IPS-NIHi7 (cell line): ENCODE data around the gene PPOX.

Experiments
- DNase-seq: peaks from one replicate; pipeline ENCODE4 v3.0.0; 2012; ENCODE audit warnings: mixed read lengths; ENCODE audit errors: extremely low spot score

Gene PPOX

DNA sequence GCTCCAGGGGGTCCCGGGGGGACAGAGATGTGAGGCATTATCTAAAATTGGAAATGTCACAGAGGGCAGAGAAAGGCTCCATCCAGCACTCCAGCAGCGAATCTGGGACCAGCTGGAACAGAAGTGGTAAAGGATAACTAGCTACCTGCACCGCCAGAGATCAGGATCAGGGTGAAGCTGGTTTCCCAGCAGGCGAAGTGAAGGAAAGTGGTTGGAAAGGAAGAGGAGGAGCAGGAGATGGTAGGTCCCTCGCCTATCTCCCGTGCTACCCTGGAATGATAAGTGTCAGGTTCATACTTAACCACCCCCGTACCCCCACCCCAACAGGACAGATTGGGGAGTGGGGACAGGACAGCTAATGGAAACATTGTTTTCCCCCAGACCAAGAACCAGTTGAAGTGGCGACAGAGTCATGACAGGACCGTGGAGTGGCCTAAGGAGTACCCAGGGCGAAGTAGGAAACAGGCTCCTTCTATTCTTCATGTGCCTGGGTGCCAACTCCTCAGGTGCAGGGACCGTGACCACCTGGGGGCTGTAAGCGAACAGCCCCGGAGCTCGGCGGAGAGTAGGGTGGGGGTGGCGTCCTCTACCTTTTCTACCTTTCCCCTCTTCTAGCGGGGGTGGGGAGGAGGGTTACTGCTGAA lies 10.4 kb downstream of the PPOX start:
- DNase-seq, result no peak

DNA sequence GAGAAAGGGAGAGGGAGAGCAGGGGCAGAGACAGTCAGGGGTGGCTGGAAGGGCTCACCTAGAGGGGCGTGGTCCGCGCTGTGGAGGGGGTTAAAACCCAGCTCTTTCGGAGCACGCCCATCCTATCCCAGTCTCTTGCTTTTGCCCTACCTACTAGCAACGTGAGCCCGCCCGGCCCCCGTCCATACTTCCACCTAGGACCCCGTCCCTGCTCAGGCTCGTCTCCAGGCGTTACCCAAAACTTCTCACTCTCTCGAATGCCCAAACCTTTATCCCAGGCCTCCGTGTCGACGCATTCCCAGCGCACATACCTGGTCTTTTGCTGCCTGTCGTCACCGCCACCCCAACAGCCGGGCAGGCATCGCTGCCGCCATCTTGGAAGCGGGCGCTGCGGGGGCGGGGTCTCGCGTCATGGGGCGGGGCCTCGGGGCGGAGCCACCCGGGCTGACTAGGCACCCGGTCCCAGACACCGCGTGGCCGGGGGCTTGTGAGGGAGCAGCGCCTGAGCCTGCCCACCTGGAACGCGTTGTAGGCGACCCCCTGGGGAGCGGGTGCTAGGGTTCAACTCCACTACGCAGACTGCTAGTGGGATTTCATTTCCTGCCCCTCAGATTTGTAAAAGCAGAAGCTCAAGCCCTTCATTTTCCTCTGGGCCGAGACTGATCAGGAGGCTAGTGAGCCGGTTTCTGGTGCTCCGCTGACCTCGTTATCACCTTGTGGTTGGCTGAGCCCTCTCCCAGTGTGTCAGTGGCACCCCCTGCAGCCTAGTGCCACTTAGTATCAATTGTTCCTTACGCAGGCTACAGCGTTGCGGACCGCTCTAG lies 11.1 kb downstream of the PPOX start, which contains the start of gene B4GALT3:
Gene B4GALT3, minus strand, starts transcription at position 396 of the 824 bp plus-strand sequence. CDS start 1,447 bp downstream, outside the sequence.
- peak; percentile 98 for DNase-seq

- no peak for DNase-seq
These were observed 11.7 kb downstream of the PPOX start for GRCh38 chr1:161177936-161178244.

DNA sequence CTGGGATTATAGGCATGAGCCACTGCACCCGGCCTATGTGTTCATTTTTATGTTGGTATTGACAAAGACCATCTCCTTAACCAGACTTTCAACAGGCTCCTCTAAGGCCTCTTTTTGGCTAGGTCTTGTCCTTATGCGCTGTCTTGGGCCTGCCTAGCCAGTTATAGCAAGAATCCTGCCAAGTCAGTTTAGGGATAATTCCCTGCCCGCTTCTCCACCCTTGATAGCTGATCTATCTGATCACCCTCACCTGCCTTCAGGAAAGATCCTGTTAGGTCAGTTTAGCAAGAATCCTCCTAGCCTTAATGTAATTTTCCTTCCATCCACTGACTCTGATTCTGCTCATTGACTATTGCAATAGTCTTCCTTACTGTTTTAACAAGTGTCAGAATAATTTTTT lies 13.5 kb downstream of the PPOX start:
- no peak for DNase-seq

GRCh38 chr1:161180639-161181038 lies 14.4 kb downstream of the PPOX start:
- DNase-seq, result no peak

- no peak for DNase-seq
These were observed 16.0 kb downstream of the PPOX start for GRCh38 chr1:161182214-161182613.

- no peak for DNase-seq
These were observed 19.1 kb downstream of the PPOX start for GRCh38 chr1:161185282-161185682.

DNA sequence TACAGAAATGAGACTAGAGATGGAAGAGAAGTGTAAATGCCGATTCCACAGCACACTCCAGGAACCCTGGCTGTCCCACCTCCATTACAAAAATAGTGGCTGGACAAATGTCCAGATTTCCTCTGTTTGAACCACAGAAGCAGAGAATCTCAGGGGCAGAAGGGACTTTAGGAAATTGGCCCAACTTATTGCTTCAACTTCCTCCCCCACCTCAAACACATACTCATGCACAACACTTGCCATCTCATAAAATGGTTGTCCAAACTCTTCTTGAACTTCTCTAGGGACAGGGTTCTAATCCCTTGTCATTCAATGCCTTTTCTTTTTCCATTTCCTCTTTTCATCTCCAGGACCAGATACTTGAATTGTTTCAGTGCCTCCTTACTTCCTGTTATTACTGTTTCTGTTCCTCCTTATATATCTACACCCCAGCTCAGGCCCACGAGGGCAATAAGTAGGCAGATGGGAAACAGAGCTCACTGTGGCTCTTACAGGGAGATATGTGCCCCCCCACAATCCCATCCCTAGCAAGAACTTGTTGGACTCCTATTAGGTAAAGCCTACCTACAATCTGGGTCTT lies 19.6 kb downstream of the PPOX start:
- no peak for DNase-seq

GRCh38 chr1:161187311-161187710 lies 21.1 kb downstream of the PPOX start:
- no peak for DNase-seq

- no peak for DNase-seq
These were observed 22.2 kb downstream of the PPOX start for GRCh38 chr1:161188381-161188780.

DNA sequence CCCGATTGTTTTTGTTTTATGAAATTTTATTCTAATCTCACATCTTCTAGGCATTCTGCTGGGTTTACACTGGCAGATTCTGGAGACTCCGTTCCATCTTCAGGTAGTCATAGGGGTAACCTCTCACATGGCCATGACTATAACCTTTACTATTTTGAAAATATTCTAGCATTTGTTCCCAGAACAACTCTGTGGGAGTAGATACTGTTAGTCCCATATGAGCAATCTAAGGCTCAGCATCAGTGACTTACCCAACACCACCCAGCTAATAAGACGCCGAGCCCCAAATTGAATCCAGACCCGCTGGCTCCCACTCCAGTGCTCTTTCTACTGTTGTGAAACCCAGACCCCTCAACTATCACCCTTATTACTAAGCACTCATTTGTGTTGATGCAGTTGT lies 22.8 kb downstream of the PPOX start:
- DNase-seq, result no peak

DNA sequence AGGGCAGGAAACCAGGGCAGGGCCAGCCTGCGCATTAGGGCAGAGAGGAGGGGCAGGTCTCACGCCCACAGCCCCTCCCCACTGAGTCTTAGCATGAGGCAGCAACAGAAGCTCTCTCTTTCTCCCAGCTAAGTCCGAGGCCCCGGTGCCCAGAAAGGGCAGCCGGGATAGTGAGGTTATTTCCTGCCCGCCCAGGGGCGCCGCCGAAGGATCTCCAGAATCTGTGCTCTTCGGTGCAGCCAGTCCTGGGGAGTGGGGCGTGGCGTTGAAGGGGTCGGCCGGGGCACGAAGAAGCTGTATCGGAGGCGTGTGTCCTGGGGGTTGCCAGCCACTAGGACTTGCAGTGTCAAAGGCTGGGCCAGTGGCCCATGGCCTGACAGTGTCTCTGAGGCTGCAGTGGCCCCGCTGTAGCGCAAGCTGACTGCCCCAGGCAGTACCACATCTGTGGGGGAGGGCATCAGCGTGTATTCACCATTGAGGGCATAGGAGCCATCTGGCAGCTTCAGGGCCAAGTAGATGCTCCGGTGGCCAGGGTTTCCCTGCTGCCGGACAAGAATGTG lies 24.8 kb downstream of the PPOX start:
- no peak for DNase-seq

GRCh38 chr1:161191971-161192370 lies 25.7 kb downstream of the PPOX start:
- no peak for DNase-seq

DNA sequence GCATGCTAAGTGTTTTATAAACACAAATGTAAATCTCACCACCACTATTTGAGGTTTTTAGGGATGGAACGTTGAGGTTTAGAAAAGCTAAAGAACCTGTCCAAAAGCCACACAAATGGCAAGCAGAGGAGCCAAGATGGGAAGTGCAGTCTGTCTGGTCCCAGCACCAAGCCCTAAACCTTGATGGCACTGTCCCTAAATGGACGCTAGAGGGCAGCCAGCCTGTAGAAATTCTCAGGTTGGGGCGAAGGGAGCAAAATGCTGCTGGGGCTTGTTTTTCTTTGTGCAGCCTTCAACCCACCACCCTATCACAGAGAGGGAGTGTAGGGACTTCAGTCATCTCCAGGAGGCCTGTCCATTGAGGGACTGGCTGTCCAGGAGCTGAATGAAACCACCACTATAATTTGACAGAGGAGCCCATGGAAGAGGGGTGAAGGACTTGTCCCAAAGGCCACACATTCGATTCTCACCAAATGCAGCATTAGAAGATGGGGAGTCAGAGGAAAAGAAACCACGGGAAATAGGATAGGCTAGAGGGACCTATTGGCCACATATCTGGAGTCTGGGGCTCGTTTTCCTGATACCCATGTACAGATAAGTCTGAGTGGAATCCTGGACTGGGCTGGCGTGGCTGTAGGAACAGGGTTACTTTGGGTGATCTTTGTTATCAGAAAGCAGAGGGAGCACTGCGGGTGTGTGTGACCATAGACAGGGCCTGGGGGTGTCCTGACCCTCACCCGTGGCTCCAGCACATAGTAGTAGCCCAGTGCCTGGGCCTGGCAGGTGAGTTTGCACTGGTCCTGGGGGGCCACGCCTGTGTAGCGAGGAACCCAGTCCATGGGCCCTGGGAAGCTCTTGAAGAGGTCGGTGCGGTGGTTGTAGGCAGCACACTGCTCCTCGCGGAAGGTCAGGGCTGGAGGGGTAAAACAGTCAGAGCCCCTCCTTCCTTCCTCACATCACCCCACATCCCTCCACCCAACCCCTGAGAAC lies 26.5 kb downstream of the PPOX start:
- DNase-seq, result peak; percentile 84

- no peak for DNase-seq
These were observed 27.5 kb downstream of the PPOX start for GRCh38 chr1:161193561-161194235.

- DNase-seq, result no peak
These were observed 28.9 kb downstream of the PPOX start for GRCh38 chr1:161195171-161195570.

DNA sequence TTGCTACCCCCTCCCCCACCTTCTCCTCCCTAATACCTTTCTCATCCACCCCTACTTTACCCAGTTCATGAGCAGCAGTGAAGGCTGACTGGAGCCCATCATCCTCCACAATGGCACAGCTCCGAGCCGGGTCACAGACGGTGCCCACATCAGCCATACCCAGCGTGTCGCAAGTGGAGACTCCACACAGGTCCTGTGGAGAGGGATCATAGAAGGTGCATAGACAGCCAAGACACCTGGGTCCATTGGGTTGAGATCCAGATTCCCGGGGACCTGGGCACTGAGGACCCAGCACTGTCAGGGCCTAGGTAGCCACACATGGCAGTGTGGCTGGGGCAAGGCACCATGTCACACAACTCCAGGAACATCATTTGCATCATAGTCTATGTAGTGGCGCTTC lies 29.9 kb downstream of the PPOX start:
- no peak for DNase-seq

GRCh38 chr1:161196521-161197451 lies 30.6 kb downstream of the PPOX start:
- no peak for DNase-seq

DNA sequence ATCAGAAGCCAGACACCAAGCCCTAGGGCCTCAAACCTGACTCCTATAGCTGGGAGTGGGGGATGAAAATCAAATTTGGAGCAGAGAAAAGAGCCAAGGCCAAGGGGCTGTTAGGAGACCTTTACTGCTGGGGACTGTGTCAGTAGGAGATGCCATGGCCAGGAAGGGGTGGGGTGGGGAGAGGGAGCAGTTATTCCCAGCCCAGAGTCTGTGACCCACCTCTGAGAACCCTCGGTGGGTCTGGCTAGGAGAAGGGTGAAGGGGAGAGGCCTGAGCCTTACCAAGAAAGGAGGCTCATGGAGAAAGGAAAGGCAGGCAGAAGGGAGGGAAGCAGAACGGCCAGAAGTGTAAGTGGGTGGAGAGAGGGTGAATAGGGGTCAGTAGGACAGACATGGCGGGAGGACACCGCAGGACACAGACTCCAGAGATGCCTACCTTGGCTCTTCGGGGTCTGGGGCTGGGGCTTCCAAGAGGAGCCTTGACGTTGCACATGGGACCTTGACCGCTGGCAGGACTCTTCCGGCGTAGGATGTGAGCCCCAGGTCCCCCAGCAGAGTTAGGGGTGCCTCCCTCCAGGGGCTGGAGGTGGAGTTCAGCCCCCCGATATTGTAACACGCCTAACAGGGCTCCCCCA lies 31.5 kb downstream of the PPOX start:
- DNase-seq, result no peak
